ENCODE measurements around the gene FEN1.

Gene FEN1

GRCh38 chr11:61797263-61797944, 4.7 kb downstream of the FEN1 start:
- no peaks in the 10 kb centered on the region for H3K9me3 ChIP-seq (ENCODE audit: severe bottlenecking)
- H3K27me3 ChIP-seq (ENCODE audit: insufficient read depth, low read depth, severe bottlenecking), result no peaks in the 10 kb centered on the region
- TF ChIP-seq, protein P1, sequence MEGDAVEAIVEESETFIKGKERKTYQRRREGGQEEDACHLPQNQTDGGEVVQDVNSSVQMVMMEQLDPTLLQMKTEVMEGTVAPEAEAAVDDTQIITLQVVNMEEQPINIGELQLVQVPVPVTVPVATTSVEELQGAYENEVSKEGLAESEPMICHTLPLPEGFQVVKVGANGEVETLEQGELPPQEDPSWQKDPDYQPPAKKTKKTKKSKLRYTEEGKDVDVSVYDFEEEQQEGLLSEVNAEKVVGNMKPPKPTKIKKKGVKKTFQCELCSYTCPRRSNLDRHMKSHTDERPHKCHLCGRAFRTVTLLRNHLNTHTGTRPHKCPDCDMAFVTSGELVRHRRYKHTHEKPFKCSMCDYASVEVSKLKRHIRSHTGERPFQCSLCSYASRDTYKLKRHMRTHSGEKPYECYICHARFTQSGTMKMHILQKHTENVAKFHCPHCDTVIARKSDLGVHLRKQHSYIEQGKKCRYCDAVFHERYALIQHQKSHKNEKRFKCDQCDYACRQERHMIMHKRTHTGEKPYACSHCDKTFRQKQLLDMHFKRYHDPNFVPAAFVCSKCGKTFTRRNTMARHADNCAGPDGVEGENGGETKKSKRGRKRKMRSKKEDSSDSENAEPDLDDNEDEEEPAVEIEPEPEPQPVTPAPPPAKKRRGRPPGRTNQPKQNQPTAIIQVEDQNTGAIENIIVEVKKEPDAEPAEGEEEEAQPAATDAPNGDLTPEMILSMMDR (IDR thresholded peaks at IDR 0.05; ENCODE audit: low read depth, low read length), result peak; percentile 58
- peaks cover 89% of the 10 kb centered on the region for H3K36me3 ChIP-seq
- no peak overlapping the region for H3K4me3 ChIP-seq (ENCODE audit: low read depth, low read length)
- DNase-seq, result peak; percentile 72
- no peak overlapping the region for H3K27ac ChIP-seq

DNA sequence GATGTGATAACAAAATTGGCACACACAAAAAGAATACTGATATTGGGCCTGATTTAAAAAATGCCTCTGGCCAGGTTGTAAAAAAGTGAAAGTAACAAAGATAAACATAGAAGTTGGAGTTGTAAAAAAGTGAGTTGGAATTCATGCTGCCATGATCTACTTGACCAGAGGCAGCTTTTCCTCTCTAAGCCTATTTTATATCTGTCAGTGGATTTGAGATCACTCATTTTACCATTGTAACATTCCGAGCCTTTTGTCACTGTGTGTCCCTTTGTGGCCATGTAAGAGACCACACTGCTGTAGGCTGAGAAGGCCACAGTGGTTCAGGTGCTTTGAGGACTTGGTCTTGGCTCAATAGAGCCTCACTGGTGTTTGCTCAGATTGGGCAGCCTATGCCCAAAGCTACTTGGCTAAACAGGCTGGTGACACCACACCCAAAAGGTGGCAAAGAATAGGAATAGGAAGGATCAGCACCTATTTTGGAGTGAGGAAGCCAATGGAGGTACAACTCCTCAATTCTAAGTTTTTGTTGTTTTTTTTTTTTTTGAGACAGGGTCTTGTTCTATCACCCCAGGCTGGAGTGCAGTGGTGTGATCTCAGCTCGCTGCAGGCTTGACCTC, 7.1 kb downstream of the FEN1 start:
- H3K27me3 ChIP-seq (ENCODE audit: insufficient read depth, low read depth, severe bottlenecking), result no peaks in the 10 kb centered on the region
- H3K4me3 ChIP-seq (ENCODE audit: low read depth, low read length), result no peak overlapping the region
- H3K9me3 ChIP-seq (ENCODE audit: severe bottlenecking), result no peaks in the 10 kb centered on the region
- TF ChIP-seq, protein P1 (IDR thresholded peaks at IDR 0.05; ENCODE audit: low read depth, low read length), result no peak
- H3K36me3 ChIP-seq, result peaks cover 90% of the 10 kb centered on the region
- no peak overlapping the region; the same call in 1 of the 2 replicates for H3K27ac ChIP-seq
- DNase-seq, result no peak

DNA sequence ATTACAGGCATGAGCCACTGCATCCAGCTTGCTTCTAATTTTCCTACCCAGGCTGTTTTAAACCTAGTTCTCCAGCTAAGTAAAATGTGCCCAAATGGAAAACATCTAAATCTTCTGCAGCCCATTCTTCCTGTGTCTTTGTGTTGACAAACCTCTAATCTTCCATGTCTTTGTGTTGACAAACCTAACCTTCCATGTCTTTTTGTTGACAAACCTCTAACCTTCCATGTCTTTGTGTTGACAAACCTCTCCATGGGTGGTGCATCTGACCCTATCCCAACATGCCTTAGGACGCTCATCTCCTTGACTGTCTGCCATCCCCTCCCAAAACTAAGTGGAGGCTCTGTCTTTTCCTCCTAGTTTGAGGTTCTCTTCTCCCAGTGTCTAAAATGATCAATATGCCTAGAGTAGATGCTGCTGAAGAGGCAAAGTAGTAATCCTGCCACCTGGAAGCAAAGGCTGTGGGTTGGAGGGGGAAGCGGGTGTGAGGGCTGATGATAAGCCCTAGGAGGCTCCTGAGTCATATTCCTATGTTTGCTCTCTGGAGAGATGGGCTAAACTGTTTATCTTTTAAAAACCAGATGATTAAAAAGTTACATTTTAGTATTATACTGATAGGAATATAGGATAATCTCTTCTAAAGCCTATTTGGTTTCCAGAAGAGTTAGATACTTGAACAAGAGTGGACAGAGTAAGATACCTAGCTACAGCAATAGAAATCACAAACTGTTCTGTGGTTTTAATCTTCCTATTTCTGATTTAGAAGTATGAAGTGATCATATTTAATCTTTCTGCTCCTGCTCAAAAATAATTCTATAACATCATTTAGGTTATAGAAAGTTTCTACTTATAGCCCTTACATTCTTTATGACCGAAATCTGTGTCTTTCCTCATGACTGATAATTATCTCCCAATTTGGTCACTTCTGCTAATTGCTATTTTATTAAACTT, 7.9 kb downstream of the FEN1 start:
- TF ChIP-seq, protein P1 (IDR thresholded peaks at IDR 0.05; ENCODE audit: low read depth, low read length), result no peak

DNA sequence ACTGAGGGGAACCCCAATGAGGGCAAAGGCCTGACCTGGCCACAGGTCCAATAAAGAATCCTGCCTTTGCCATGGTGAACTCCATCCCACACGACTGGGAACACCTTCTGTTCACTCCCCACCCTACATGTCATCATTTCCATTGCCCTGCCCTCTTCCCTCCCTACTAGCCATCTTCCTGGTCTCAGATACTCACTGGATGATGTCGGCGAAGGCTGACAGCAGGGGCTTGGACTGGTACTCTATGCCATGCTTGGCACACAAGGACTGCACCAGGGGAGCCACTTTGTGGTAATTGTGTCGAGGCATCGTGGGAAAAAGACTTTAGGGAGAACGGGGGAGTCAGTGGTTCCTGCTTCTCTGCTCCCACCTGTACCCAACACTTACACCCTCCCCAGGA, 9.9 kb downstream of the FEN1 start:
- Histone ChIP-seq H3K36me3 (peaks cover 88% of the 10 kb centered on the region), H3K27ac (no peak overlapping the region), H3K4me3 (ENCODE audit: low read depth, low read length) (no peak overlapping the region), H3K27me3 (ENCODE audit: insufficient read depth, low read depth, severe bottlenecking) (no peaks in the 10 kb centered on the region), H3K9me3 (ENCODE audit: severe bottlenecking) (no peaks in the 10 kb centered on the region)
- no peak for DNase-seq
- TF ChIP-seq, protein P1 (IDR thresholded peaks at IDR 0.05; ENCODE audit: low read depth, low read length), result no peak

More for the DNA sequence above, 7.9 kb downstream of the FEN1 start:
- no peak for DNase-seq
- Histone ChIP-seq H3K9me3 (ENCODE audit: severe bottlenecking) (no peaks in the 10 kb centered on the region), H3K36me3 (peaks cover 90% of the 10 kb centered on the region), H3K27me3 (ENCODE audit: insufficient read depth, low read depth, severe bottlenecking) (no peaks in the 10 kb centered on the region), H3K4me3 (ENCODE audit: low read depth, low read length) (no peak overlapping the region), H3K27ac (no peak overlapping the region)

GRCh38 chr11:61803889-61804647, 11.4 kb downstream of the FEN1 start:
- no peak overlapping the region for H3K27ac ChIP-seq
- peaks cover 95% of the 10 kb centered on the region for H3K36me3 ChIP-seq
- no peak overlapping the region for H3K4me3 ChIP-seq (ENCODE audit: low read depth, low read length)
- DNase-seq, result no peak
- no peaks in the 10 kb centered on the region for H3K9me3 ChIP-seq (ENCODE audit: severe bottlenecking)
- H3K27me3 ChIP-seq (ENCODE audit: insufficient read depth, low read depth, severe bottlenecking), result no peaks in the 10 kb centered on the region
- TF ChIP-seq, protein P1 (IDR thresholded peaks at IDR 0.05; ENCODE audit: low read depth, low read length), result no peak

Measured in WERI-Rb-1 (cell line).